ENCODE measurements around the gene PRKD2. TPM values are rescaled to one million over a fixed set of nuclear protein-coding genes. Genes with fewer than 3 reads are reported as not detected.

Gene PRKD2
- total RNA-seq, 1 donor from 2014 or later: 49.4 TPM

- Histone ChIP-seq H3K27ac (no peak overlapping the region), H3K4me1 (peaks cover 12% of the 10 kb centered on the region), H3K9me3 (no peaks in the 10 kb centered on the region), H3K36me3 (peaks cover 10 to 92% of the 10 kb centered on the region in 2 donors), H3K27me3 (no peaks in the 10 kb centered on the region), H3K4me3 (no peak overlapping the region)
- intact Hi-C loops (cut with DNase I): no loop called here
- no peak for DNase-seq (ENCODE audit: extremely low spot score in 2 of 2)
- TF ChIP-seq POLR2A (IDR thresholded peaks at IDR 0.05) (no peak), POLR2AphosphoS5 (IDR thresholded peaks at IDR 0.05; ENCODE audit: insufficient read depth in 1 of 2, low read depth in 1 of 2) (no peak), CTCF (IDR thresholded peaks at IDR 0.05) (no peak)
These were observed 23.2 kb downstream of the PRKD2 start for GRCh38 chr19:46693760-46694159.

DNA sequence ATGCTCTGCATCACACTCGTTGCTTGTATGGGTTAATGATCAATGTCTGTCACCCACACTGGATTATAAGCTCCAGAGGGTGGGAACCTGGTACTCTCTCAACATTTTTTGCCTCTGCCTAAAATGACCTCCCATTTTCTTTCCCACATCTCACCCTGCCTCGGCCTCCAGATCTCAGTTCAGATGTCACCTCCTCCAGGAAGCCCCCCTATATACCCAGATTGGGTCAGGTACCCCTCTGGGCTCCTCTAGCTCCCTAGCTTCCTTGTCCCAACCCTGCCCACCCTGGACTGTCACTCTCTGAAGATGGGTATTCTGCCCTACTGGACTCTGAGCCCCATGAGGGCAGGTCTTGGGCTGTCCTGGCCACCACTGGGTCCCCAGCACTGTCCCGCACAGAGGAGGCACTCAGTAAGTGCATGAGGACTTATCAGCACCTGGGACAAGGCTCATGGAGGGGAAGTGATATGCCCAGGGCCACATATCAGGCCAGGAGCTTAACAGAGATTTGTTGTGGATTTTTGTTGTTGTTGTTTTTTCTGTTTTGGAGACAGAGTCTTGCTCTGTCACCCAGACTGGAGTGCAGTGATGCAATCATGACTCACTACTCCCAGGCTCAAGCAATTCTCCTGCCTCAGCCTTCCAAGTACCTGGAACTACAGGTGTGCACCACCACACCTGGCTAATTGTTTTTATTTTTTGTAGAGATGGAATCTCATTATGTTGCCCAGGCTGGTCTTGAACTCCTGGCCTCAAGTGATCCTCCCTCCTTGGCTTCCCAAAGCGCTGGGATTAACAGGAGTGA lies 23.8 kb downstream of the PRKD2 start:
- Histone ChIP-seq H3K27ac (no peak overlapping the region), H3K36me3 (peaks cover 10 to 91% of the 10 kb centered on the region in 2 donors)
- DNase-seq (ENCODE audit: extremely low spot score in 2 of 2): no peak

DNA sequence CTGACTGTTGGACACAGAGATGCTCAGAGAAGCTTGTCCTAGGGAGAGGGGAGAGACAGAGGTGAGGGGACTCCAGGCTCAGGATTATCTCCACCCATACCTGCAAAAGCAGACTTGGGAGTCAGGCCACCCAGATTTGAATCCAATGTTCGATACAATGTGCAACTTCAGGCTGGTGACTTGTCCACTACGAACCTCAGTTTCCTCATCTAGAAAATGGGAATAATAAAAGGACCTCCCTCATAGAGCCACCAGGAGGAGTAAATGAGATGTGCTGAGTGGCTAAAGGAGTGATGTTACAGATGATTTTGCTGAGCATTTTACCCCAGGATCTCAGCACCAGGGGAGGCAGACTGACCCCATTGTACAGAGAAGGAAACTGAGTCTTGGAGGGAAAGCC lies 25.0 kb downstream of the PRKD2 start:
- H3K4me1 ChIP-seq: peaks cover under 1% of the 10 kb centered on the region

More for the DNA sequence above, 23.8 kb downstream of the PRKD2 start:
- TF ChIP-seq POLR2AphosphoS5 (IDR thresholded peaks at IDR 0.05; ENCODE audit: insufficient read depth in 1 of 2, low read depth in 1 of 2): no peak
- no peak for TF ChIP-seq CTCF (IDR thresholded peaks at IDR 0.05)
- TF ChIP-seq POLR2A (IDR thresholded peaks at IDR 0.05): no peak
- H3K27me3 ChIP-seq: no peaks in the 10 kb centered on the region
- H3K4me3 ChIP-seq: no peak overlapping the region
- H3K9me3 ChIP-seq: no peaks in the 10 kb centered on the region
- peaks cover 12% of the 10 kb centered on the region for H3K4me1 ChIP-seq
- intact Hi-C loops (cut with DNase I): no loop called here

GRCh38 chr19:46691104-46691503 lies 25.8 kb downstream of the PRKD2 start:
- no peak overlapping the region for H3K4me3 ChIP-seq
- H3K27me3 ChIP-seq: no peaks in the 10 kb centered on the region
- TF ChIP-seq CTCF (IDR thresholded peaks at IDR 0.05) (no peak), POLR2AphosphoS5 (IDR thresholded peaks at IDR 0.05; ENCODE audit: insufficient read depth in 1 of 2, low read depth in 1 of 2) (no peak), POLR2A (IDR thresholded peaks at IDR 0.05) (no peak)
- DNase-seq (ENCODE audit: extremely low spot score in 2 of 2): no peak
- H3K36me3 ChIP-seq: peaks cover 10 to 93% of the 10 kb centered on the region in 2 donors
- H3K27ac ChIP-seq: no peak overlapping the region
- intact Hi-C loops (cut with DNase I): no loop called here
- no peaks in the 10 kb centered on the region for H3K9me3 ChIP-seq
- no peaks in the 10 kb centered on the region for H3K4me1 ChIP-seq

More for the DNA sequence above, 25.0 kb downstream of the PRKD2 start:
- H3K36me3 ChIP-seq: peaks cover 10 to 93% of the 10 kb centered on the region in 2 donors
- no peak overlapping the region for H3K4me3 ChIP-seq
- no peaks in the 10 kb centered on the region for H3K9me3 ChIP-seq
- H3K27ac ChIP-seq: no peak overlapping the region
- H3K27me3 ChIP-seq: no peaks in the 10 kb centered on the region
- no peak for DNase-seq (ENCODE audit: extremely low spot score in 2 of 2)
- TF ChIP-seq POLR2AphosphoS5 (IDR thresholded peaks at IDR 0.05; ENCODE audit: insufficient read depth in 1 of 2, low read depth in 1 of 2): no peak
- no peak for TF ChIP-seq CTCF (IDR thresholded peaks at IDR 0.05)
- TF ChIP-seq POLR2A (IDR thresholded peaks at IDR 0.05): no peak
- intact Hi-C loops (cut with DNase I): no loop called here

GRCh38 chr19:46689358-46689757 lies 27.6 kb downstream of the PRKD2 start:
- H3K27ac ChIP-seq: no peak overlapping the region
- H3K36me3 ChIP-seq: peaks cover 10 to 90% of the 10 kb centered on the region in 2 donors
- no peak for DNase-seq (ENCODE audit: extremely low spot score in 2 of 2)
- intact Hi-C loops (cut with DNase I): no loop called here
- H3K4me3 ChIP-seq: no peak overlapping the region
- no peak for TF ChIP-seq POLR2A (IDR thresholded peaks at IDR 0.05)
- no peak for TF ChIP-seq CTCF (IDR thresholded peaks at IDR 0.05)
- no peak for TF ChIP-seq POLR2AphosphoS5 (IDR thresholded peaks at IDR 0.05; ENCODE audit: insufficient read depth in 1 of 2, low read depth in 1 of 2)
- H3K4me1 ChIP-seq: no peaks in the 10 kb centered on the region
- no peaks in the 10 kb centered on the region for H3K27me3 ChIP-seq
- no peaks in the 10 kb centered on the region for H3K9me3 ChIP-seq
